Measurements from ENCODE around the gene PIM2. TPM values are rescaled to one million over a fixed set of nuclear protein-coding genes. Genes with fewer than 3 reads are reported as not detected.

The PIM2 gene
- total and polyA plus RNA-seq, 2 of the 13 experiments (the other 11 are each of a cell fraction or from before 2014, with no cell fraction given), result 14.4 to 15.8 TPM

DNA sequence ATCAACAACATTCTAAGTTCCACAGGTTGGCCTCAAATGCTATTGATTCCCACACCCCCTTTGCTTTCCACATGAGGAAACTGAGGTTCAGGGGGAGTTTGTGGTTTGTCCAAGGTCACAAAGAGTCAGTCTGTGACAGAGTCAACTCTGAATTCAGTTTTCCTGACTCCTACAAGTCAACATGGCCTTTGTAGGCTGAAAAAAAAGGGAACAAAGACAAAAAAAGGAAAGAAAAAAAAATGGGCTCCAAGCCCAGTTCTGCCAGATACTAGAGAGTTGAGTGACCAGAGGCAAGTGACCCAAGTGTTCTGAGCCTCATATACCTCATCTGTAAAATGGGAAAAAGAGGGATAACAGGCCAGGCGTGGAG, 16.5 kb upstream of the PIM2 start:
- H3K27me3 ChIP-seq (ENCODE audit: control insufficient read depth in 1 of 2, insufficient read depth in 2 of 2, low read length in 2 of 2), result no peaks in the 10 kb centered on the region
- BruUV-seq (replicated peaks), result no TSS peak
- no peaks in the 10 kb centered on the region for H4K20me1 ChIP-seq (ENCODE audit: insufficient read depth, low read length)
- in situ Hi-C loops (cut with HindIII; ENCODE audit: extremely low pct_ligation_motif_present, low pct_unique_long_range_greater_than_20kb) (no loop called here), intact Hi-C loops (cut with micrococcal nuclease; ENCODE audit: unreplicated experiment) (no loop called here)
- DNase-seq (ENCODE audit: low spot score), result no peak
- ChIA-PET POLR2A (no interaction called here), CTCF (ENCODE audit: low intra/inter-chr PET ratio, low total read pairs) (no interaction called here)
- no peak overlapping the region for H2AFZ ChIP-seq (ENCODE audit: low read length)
- H3K9ac ChIP-seq (ENCODE audit: insufficient read depth, low read depth, low read length), result no peak overlapping the region
- WGBS (ENCODE audit: low lambda C conversion rate), result 100% methylated on average over 1 of the region's 1 CpG
- no peak overlapping the region for H3K27ac ChIP-seq (ENCODE audit: extremely low read length, insufficient read depth, low read length)
- TF ChIP-seq, protein P1, sequence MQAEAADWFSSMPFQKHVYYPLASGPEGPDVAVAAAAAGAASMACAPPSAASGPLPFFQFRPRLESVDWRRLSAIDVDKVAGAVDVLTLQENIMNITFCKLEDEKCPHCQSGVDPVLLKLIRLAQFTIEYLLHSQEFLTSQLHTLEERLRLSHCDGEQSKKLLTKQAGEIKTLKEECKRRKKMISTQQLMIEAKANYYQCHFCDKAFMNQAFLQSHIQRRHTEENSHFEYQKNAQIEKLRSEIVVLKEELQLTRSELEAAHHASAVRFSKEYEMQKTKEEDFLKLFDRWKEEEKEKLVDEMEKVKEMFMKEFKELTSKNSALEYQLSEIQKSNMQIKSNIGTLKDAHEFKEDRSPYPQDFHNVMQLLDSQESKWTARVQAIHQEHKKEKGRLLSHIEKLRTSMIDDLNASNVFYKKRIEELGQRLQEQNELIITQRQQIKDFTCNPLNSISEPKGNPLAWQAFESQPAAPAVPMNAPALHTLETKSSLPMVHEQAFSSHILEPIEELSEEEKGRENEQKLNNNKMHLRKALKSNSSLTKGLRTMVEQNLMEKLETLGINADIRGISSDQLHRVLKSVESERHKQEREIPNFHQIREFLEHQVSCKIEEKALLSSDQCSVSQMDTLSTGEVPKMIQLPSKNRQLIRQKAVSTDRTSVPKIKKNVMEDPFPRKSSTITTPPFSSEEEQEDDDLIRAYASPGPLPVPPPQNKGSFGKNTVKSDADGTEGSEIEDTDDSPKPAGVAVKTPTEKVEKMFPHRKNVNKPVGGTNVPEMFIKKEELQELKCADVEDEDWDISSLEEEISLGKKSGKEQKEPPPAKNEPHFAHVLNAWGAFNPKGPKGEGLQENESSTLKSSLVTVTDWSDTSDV (CRISPR knock-in tag; IDR thresholded peaks at IDR 0.05), result no peak
- TF ChIP-seq TARDBP (CRISPR knock-in tag; IDR thresholded peaks at IDR 0.05) (no peak), ATF1 (CRISPR knock-in tag; IDR thresholded peaks at IDR 0.05) (no peak), DPF2 (CRISPR knock-in tag; IDR thresholded peaks at IDR 0.05; ENCODE audit: borderline replicate concordance, low read depth) (no peak), ZNF326 (CRISPR knock-in tag; IDR thresholded peaks at IDR 0.05; ENCODE audit: borderline replicate concordance) (no peak), HOMEZ (CRISPR knock-in tag; IDR thresholded peaks at IDR 0.05; ENCODE audit: low read depth) (no peak), PHF8 (CRISPR knock-in tag; IDR thresholded peaks at IDR 0.05) (no peak), RFX3 (CRISPR knock-in tag; IDR thresholded peaks at IDR 0.05) (no peak), GLI4 (CRISPR knock-in tag; IDR thresholded peaks at IDR 0.05; ENCODE audit: borderline replicate concordance) (no peak)
- TF ChIP-seq, protein P2, sequence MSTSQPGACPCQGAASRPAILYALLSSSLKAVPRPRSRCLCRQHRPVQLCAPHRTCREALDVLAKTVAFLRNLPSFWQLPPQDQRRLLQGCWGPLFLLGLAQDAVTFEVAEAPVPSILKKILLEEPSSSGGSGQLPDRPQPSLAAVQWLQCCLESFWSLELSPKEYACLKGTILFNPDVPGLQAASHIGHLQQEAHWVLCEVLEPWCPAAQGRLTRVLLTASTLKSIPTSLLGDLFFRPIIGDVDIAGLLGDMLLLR (CRISPR knock-in tag; IDR thresholded peaks at IDR 0.05), result no peak
- TF ChIP-seq, protein P3, sequence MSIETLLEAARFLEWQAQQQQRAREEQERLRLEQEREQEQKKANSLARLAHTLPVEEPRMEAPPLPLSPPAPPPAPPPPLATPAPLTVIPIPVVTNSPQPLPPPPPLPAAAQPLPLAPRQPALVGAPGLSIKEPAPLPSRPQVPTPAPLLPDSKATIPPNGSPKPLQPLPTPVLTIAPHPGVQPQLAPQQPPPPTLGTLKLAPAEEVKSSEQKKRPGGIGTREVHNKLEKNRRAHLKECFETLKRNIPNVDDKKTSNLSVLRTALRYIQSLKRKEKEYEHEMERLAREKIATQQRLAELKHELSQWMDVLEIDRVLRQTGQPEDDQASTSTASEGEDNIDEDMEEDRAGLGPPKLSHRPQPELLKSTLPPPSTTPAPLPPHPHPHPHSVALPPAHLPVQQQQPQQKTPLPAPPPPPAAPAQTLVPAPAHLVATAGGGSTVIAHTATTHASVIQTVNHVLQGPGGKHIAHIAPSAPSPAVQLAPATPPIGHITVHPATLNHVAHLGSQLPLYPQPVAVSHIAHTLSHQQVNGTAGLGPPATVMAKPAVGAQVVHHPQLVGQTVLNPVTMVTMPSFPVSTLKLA (IDR thresholded peaks at IDR 0.05), result no peak
- peaks cover 8 to 31% of the 10 kb centered on the region in 2 experiments; a peak in 4 of 5 replicates for H3K36me3 ChIP-seq (replicated peaks in 1 of 2; ENCODE audit: control insufficient read depth in 1 of 2, insufficient read depth in 2 of 2, low read length in 2 of 2)
- H3K4me1 ChIP-seq (ENCODE audit: insufficient read depth, low read length), result peaks cover under 1% of the 10 kb centered on the region; the same call in 1 of the 2 replicates
- H3K79me2 ChIP-seq (ENCODE audit: insufficient read depth, low read length), result peaks cover 15% of the 10 kb centered on the region
- H3K4me3 ChIP-seq (replicated peaks in 1 of 3; ENCODE audit: insufficient read depth in 1 of 3, low read depth in 2 of 3, low read length in 3 of 3), result no peak overlapping the region
- no peak overlapping the region for H3K4me2 ChIP-seq (ENCODE audit: low read depth, low read length)
- ATAC-seq, result no peak
- FAIRE-seq, result no peak
- H3K9me3 ChIP-seq (ENCODE audit: low read length), result no peaks in the 10 kb centered on the region

Measured in HepG2 (cell line).